ENCODE results near the gene WEE2.

The WEE2 gene

GRCh38 chr7:141691961-141692360, 16.2 kb upstream of the WEE2 start:
- no peak for DNase-seq

- no peak for DNase-seq
Observed at GRCh38 chr7:141693082-141693481, 15.1 kb upstream of the WEE2 start.

- DNase-seq = no peak
Observed at GRCh38 chr7:141695803-141696289, 12.3 kb upstream of the WEE2 start.

GRCh38 chr7:141696348-141696747, 11.8 kb upstream of the WEE2 start:
- DNase-seq = peak; percentile 30 to 57 (median 47)

GRCh38 chr7:141697211-141697871, 10.8 kb upstream of the WEE2 start:
- DNase-seq = no peak

- DNase-seq = peak; percentile 24 to 57 (median 43)
Observed at GRCh38 chr7:141698247-141699015, 9.7 kb upstream of the WEE2 start.

- no peak for DNase-seq
Observed at GRCh38 chr7:141699860-141700259, 8.3 kb upstream of the WEE2 start.

- DNase-seq = no peak
Observed at GRCh38 chr7:141700296-141700847, 7.8 kb upstream of the WEE2 start.

GRCh38 chr7:141700848-141701371, 7.2 kb upstream of the WEE2 start:
- DNase-seq = peak; percentile 37 to 44 (median 41)

- DNase-seq = peak; percentile 33 to 48 (median 46)
Observed at GRCh38 chr7:141701489-141702046, 6.6 kb upstream of the WEE2 start.

- peak; percentile 68 to 91 (median 83) for DNase-seq
Observed at GRCh38 chr7:141702047-141702567, 6.0 kb upstream of the WEE2 start, which contains the start of gene DENND11. TSS of gene DENND11 (minus strand) at chr7:141702166. CDS start at chr7:141702153, 13 bp downstream.

- DNase-seq = no peak
Observed at GRCh38 chr7:141702892-141703291, 5.3 kb upstream of the WEE2 start.

- no peak for DNase-seq
Observed at GRCh38 chr7:141704112-141704511, 4.0 kb upstream of the WEE2 start.

- no peak for DNase-seq
Observed at GRCh38 chr7:141704741-141705140, 3.4 kb upstream of the WEE2 start.

- DNase-seq = no peak
Observed at GRCh38 chr7:141706239-141707064, 1.7 kb upstream of the WEE2 start.

- no peak for DNase-seq
Observed at GRCh38 chr7:141709318-141709717, 1.2 kb downstream of the WEE2 start.

GRCh38 chr7:141709749-141710148, 1.6 kb downstream of the WEE2 start:
- no peak for DNase-seq

- no peak for DNase-seq
Observed at GRCh38 chr7:141710301-141710700, 2.1 kb downstream of the WEE2 start.

- no peak for DNase-seq
Observed at GRCh38 chr7:141712603-141713255, 4.6 kb downstream of the WEE2 start.

GRCh38 chr7:141713890-141714289, 5.7 kb downstream of the WEE2 start:
- no peak for DNase-seq

GRCh38 chr7:141714571-141714970, 6.4 kb downstream of the WEE2 start:
- no peak for DNase-seq

Data from suppressor macrophage treated with lipopolysaccharide for 1 hour (primary cell).